GM19452 (cell line): ENCODE results near the gene GPR35.
"Not testable (repeated sequence)": the region's sequence is repeated elsewhere in the genome, so short reads cannot be mapped to it uniquely, and the experiment has no call there.

Experiments
- ATAC-seq: cut with Tn5 transposase; IDR thresholded peaks from one replicate; pipeline ENCODE4 v1.9.1; 2021; ENCODE audit not compliant: unreplicated experiment

Gene GPR35

GRCh38 chr2:240601831-240602160 lies 23.5 kb upstream of the GPR35 start:
- no peak for ATAC-seq

GRCh38 chr2:240602266-240603050 lies 22.8 kb upstream of the GPR35 start:
- no peak for ATAC-seq

GRCh38 chr2:240603081-240603835 lies 22.0 kb upstream of the GPR35 start:
- ATAC-seq: no peak

GRCh38 chr2:240603846-240604245 lies 21.4 kb upstream of the GPR35 start:
- no peak for ATAC-seq

- ATAC-seq: no peak
Observed at GRCh38 chr2:240604291-240604938, 20.9 kb upstream of the GPR35 start.

- ATAC-seq: no peak
Observed at GRCh38 chr2:240604939-240605716, 20.2 kb upstream of the GPR35 start.

GRCh38 chr2:240605867-240606743 lies 19.2 kb upstream of the GPR35 start:
- ATAC-seq: no peak

GRCh38 chr2:240611601-240612210 lies 13.6 kb upstream of the GPR35 start:
- no peak for ATAC-seq

- ATAC-seq: no peak
Observed at GRCh38 chr2:240613781-240614180, 11.5 kb upstream of the GPR35 start.

GRCh38 chr2:240614391-240614790 lies 10.9 kb upstream of the GPR35 start:
- ATAC-seq: no peak

GRCh38 chr2:240615396-240615795 lies 9.9 kb upstream of the GPR35 start:
- ATAC-seq: no peak

GRCh38 chr2:240615820-240616547 lies 9.3 kb upstream of the GPR35 start:
- no peak for ATAC-seq

GRCh38 chr2:240616860-240617666 lies 8.2 kb upstream of the GPR35 start:
- not testable (repeated sequence) for ATAC-seq

GRCh38 chr2:240618776-240619175 lies 6.5 kb upstream of the GPR35 start:
- ATAC-seq: no peak

GRCh38 chr2:240619506-240620148 lies 5.7 kb upstream of the GPR35 start:
- ATAC-seq: no peak

GRCh38 chr2:240620149-240620731 lies 5.0 kb upstream of the GPR35 start:
- no peak for ATAC-seq

GRCh38 chr2:240620859-240621258 lies 4.4 kb upstream of the GPR35 start:
- no peak for ATAC-seq

- no peak for ATAC-seq
Observed at GRCh38 chr2:240622060-240622411, 3.2 kb upstream of the GPR35 start.
